Skeletal muscle tissue (tissue), 4 donors: Measurements from ENCODE around the gene UCKL1. TPM values are rescaled to one million over a fixed set of nuclear protein-coding genes. Genes with fewer than 3 reads are reported as not detected.

Experiments used
- H3K27ac ChIP-seq: one replicate; pipeline ENCODE4 v1.7.0; 2013; ENCODE audit warnings: mild to moderate bottlenecking, low read depth, low read length, inconsistent platforms
- H3K27me3 ChIP-seq, 3 donors: one replicate each; pipeline ENCODE4 v1.7.0; 2013; ENCODE audit warnings: low read length in 3 of 3; ENCODE audit not compliant: control insufficient read depth in 3 of 3, insufficient read depth in 3 of 3
- H3K36me3 ChIP-seq, 3 donors: one replicate each; pipeline ENCODE4 v1.7.0; 2013; ENCODE audit warnings: low read length in 3 of 3; ENCODE audit not compliant: control insufficient read depth in 3 of 3, insufficient read depth in 3 of 3
- H3K4me1 ChIP-seq, 3 donors: one replicate each; pipeline ENCODE4 v1.7.0; 2013; ENCODE audit warnings: low read length in 3 of 3, mild to moderate bottlenecking in 3 of 3; ENCODE audit not compliant: control insufficient read depth in 3 of 3, insufficient read depth in 3 of 3
- H3K4me3 ChIP-seq, 3 donors: one replicate each; pipeline ENCODE4 v1.7.0; 2013; ENCODE audit warnings: low read length in 3 of 3
- H3K9ac ChIP-seq, 3 donors: one replicate each; pipeline ENCODE4 v1.7.0; 2013; ENCODE audit warnings: low read length in 3 of 3, mild to moderate bottlenecking in 3 of 3, moderate library complexity in 2 of 3, low read depth in 1 of 3
- H3K9me3 ChIP-seq, 3 donors: one replicate each; pipeline ENCODE4 v1.7.0; 2013; ENCODE audit warnings: low read length in 3 of 3; ENCODE audit not compliant: control insufficient read depth in 3 of 3
- total RNA-seq: library from RNA; depleted of rRNA; stranded (reverse); fragments of >200 nt; gene quantifications from one replicate; pipeline ENCODE4 v1.2.3, GENCODE V29; 2014
- donor health status: Osteomylitis.

The UCKL1 gene
- total RNA-seq, 1 donor from 2014 or later, result 15.7 TPM

DNA sequence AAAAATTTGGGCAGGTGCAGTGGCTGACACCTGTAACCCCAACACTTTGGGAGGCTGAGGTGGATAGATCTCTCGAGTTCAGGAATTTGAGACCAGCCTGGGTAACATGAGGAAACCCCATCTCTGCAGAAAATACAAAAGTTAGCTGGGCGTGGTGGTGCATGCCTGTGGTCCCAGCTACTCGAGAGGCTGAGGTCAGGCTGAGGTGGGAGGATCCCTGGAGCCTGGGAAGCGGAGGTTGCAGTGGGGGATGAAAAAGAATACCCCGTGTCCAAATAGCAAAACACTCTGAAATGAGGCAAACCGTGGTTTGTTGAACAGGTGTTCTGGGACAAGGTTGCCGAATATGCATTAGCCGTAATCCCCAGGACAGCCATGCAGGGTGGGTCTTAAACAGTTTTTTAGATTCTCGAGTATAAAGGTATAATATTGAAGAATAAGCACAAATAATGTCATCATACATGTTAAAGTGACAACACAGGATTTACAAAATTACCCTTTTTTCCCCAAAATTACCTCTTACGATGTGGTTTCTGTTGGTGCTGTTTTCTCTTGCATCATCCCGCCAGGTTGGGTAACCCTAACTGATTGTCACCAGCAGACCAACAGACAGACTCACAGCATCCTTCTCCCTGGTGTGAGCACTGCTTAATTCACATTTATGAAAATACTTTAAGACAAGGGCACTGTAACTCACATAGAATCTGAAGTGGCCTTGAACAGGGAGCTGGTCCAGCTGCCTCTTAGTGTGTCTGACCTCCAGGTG, 52.2 kb downstream of the UCKL1 start:
- no peak overlapping the region for H3K4me3 ChIP-seq
- H3K4me1 ChIP-seq, result peaks cover under 1 to 13% (median 3%) of the 10 kb centered on the region in 3 donors
- no peak overlapping the region for H3K27ac ChIP-seq
- no peaks in the 10 kb centered on the region for H3K27me3 ChIP-seq
- H3K9me3 ChIP-seq, result no peaks in the 10 kb centered on the region
- no peak overlapping the region for H3K9ac ChIP-seq
- peaks cover 0 to under 1% (median 0%) of the 10 kb centered on the region in 3 donors for H3K36me3 ChIP-seq

GRCh38 chr20:63900413-63900812, 55.8 kb downstream of the UCKL1 start:
- Histone ChIP-seq H3K36me3 (peaks cover 0 to 6% (median 0%) of the 10 kb centered on the region in 3 donors), H3K27me3 (no peaks in the 10 kb centered on the region), H3K9me3 (no peaks in the 10 kb centered on the region), H3K9ac (no peak overlapping the region), H3K4me1 (peaks cover 22 to 30% (median 23%) of the 10 kb centered on the region in 3 donors), H3K4me3 (no peak overlapping the region), H3K27ac (no peak overlapping the region)

- H3K4me1 ChIP-seq, result peaks cover 23 to 37% (median 29%) of the 10 kb centered on the region in 3 donors
- no peak overlapping the region for H3K4me3 ChIP-seq
- no peaks in the 10 kb centered on the region for H3K27me3 ChIP-seq
- peaks cover 0 to 6% (median 0%) of the 10 kb centered on the region in 3 donors for H3K36me3 ChIP-seq
- peak overlapping the region in 1 of 3 donors; percentile 9 for H3K9ac ChIP-seq
- no peak overlapping the region for H3K27ac ChIP-seq
- no peaks in the 10 kb centered on the region for H3K9me3 ChIP-seq
Observed at GRCh38 chr20:63898882-63899558, 57.2 kb downstream of the UCKL1 start.

DNA sequence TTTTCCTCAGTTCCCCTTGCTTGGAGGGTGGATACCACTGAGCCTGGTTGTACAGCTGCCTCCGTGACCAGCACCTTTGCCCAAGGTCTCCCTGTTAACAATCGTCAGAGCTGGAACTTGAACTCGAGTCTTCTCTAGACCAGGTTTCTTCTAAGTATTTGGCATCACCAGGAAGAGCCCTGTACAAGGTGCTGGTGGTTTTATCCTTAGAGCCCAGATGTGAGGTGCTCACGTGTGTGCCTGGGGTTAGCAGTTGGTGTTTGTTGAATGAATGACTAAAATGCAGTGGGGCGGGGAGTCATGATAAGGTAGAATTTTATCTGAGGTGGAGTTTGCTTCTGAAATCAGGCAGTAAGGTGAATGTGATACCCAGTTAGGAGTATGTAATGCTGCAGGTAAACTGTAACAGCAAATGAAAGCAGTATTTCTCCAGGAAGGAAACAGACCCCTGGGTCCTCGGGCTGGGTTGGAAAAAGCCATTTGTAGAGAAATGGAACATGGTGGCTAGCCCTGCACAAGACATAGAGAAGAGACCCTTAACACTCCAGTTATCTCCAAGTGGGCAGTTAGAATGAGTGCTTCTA, 58.1 kb downstream of the UCKL1 start:
- no peak overlapping the region for H3K4me3 ChIP-seq
- H3K27ac ChIP-seq, result no peak overlapping the region
- no peaks in the 10 kb centered on the region for H3K9me3 ChIP-seq
- H3K9ac ChIP-seq, result peak overlapping the region in 1 of 3 donors; percentile 16
- peaks cover 23 to 38% (median 29%) of the 10 kb centered on the region in 3 donors for H3K4me1 ChIP-seq
- no peaks in the 10 kb centered on the region for H3K27me3 ChIP-seq
- peaks cover 0 to 6% (median 0%) of the 10 kb centered on the region in 3 donors for H3K36me3 ChIP-seq

GRCh38 chr20:63896264-63897105, 59.7 kb downstream of the UCKL1 start:
- peaks cover 3 to 8% (median 4%) of the 10 kb centered on the region in 3 donors for H3K36me3 ChIP-seq
- peak overlapping the region; percentile 62 to 67 (median 67) for H3K4me3 ChIP-seq
- peak overlapping the region; percentile 66 to 78 (median 69) for H3K9ac ChIP-seq
- H3K27me3 ChIP-seq, result no peaks in the 10 kb centered on the region
- H3K27ac ChIP-seq, result peak overlapping the region; percentile 74
- H3K4me1 ChIP-seq, result peaks cover 23 to 38% (median 29%) of the 10 kb centered on the region in 3 donors
- no peaks in the 10 kb centered on the region for H3K9me3 ChIP-seq

- H3K27me3 ChIP-seq, result no peaks in the 10 kb centered on the region
- peaks cover 8 to 13% (median 9%) of the 10 kb centered on the region in 3 donors for H3K36me3 ChIP-seq
- H3K27ac ChIP-seq, result peak overlapping the region; percentile 74
- H3K9ac ChIP-seq, result peak overlapping the region; percentile 66 to 78 (median 69)
- peak overlapping the region; percentile 62 to 67 (median 67) for H3K4me3 ChIP-seq
- no peaks in the 10 kb centered on the region for H3K9me3 ChIP-seq
- H3K4me1 ChIP-seq, result peaks cover 23 to 32% (median 27%) of the 10 kb centered on the region in 3 donors
Observed at GRCh38 chr20:63895952-63896263, 60.3 kb downstream of the UCKL1 start.

- H3K27ac ChIP-seq, result peak overlapping the region; percentile 74
- H3K9me3 ChIP-seq, result no peaks in the 10 kb centered on the region
- no peaks in the 10 kb centered on the region for H3K27me3 ChIP-seq
- H3K36me3 ChIP-seq, result peaks cover 14 to 18% (median 14%) of the 10 kb centered on the region in 3 donors
- peaks cover 23 to 30% (median 27%) of the 10 kb centered on the region in 3 donors for H3K4me1 ChIP-seq
- H3K4me3 ChIP-seq, result peak overlapping the region; percentile 62 to 67 (median 67)
- peak overlapping the region; percentile 66 to 78 (median 69) for H3K9ac ChIP-seq
Observed at GRCh38 chr20:63895202-63895951, 60.8 kb downstream of the UCKL1 start.

DNA sequence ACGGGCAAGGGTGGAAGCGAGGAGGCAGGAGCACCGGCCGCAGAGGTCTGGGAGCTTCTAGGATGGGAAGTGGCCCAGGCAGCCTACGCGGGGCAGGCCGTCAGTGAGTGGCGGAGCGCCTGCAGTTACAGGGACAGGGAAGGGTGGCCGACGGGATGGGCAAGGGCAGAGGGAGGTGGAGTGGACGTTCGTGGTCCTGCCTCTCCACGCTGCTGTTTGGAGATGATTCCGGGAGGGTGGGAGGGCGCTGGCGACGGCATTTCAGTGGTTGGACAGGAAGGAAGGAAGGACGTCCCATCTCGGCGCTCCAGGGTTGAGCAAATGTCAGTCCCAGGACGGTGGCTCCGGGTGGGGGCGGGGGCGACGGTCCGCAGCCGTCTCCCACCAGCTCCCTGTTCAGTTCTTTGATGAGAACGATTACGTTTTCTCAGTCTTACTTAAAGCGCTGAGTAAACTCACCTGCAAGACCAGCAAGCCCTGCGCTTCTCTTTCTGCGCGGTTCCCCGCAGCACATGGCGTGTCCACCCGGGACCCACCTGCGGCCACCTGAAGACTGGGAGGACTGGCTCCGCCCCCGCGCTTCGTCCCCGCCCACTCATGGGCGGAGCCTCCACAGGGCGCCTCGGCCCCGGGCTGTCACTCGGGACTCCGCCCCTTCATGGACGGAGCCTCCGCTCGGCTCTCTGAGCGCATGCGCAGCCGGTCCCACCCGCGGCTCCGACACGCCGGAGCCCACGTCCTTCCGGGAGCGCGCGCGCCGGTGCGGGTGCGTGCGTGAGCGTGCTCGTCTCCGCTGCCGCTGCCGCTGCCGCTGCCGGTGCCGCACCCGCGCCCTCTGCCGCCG, 61.6 kb downstream of the UCKL1 start, which contains the start of gene DNAJC5:
Gene DNAJC5, plus strand, starts transcription at position 769 of the 844 bp plus-strand sequence. CDS start 33,220 bp downstream, outside the sequence.
- H3K9me3 ChIP-seq, result no peaks in the 10 kb centered on the region
- peaks cover 23 to 30% (median 27%) of the 10 kb centered on the region in 3 donors for H3K4me1 ChIP-seq
- H3K36me3 ChIP-seq, result peaks cover 22 to 26% (median 22%) of the 10 kb centered on the region in 3 donors
- H3K4me3 ChIP-seq, result peak within 1 kb of the TSS; percentile 77 to 79 (median 78)
- H3K9ac ChIP-seq, result peak within 1 kb of the TSS; percentile 66 to 78 (median 69)
- H3K27ac ChIP-seq, result peak within 1 kb of the TSS; percentile 74
- H3K27me3 ChIP-seq, result no peaks in the 10 kb centered on the region
